GM18499 (cell line): Measurements from ENCODE around the gene TRAPPC12.

Experiments used
- ATAC-seq: cut with Tn5 transposase; IDR thresholded peaks from one replicate; pipeline ENCODE4 v1.9.1; 2021; ENCODE audit warnings: moderate number of reproducible peaks; ENCODE audit not compliant: insufficient read depth, unreplicated experiment

Gene TRAPPC12

GRCh38 chr2:3464401-3465005, 85.0 kb downstream of the TRAPPC12 start:
- ATAC-seq = no peak

- ATAC-seq = no peak
These were observed 85.8 kb downstream of the TRAPPC12 start for GRCh38 chr2:3465328-3465727.

DNA sequence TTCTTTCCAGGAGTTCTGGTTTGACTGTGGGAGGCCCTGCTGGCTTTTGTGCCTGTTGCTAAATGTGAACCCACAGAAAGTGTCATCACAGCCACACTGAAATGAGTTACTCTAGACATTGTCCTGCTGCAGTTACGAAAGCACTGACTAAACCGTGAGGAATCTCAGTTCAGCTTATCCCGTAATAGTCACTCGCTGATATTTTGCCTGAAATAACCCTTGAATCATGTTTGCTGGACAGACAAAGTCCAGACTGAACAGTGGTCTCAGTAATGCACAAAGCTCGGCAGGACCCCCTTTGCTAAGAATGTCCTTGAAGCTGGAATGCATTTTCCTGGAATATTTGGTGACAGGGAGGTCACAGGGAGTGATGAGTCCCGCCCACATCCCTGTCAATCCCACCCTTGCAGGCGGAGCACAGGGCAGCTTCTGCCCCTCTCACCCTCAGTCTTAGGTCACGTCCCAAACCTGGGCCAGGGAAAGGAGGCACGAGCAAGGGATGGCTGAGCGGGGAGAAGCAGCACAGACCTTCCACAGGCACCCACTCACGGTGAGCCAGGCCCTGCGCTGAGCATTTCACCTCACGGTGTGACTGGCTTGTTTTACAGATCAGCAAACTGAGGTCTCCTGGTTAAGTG, 86.5 kb downstream of the TRAPPC12 start:
- ATAC-seq = no peak

DNA sequence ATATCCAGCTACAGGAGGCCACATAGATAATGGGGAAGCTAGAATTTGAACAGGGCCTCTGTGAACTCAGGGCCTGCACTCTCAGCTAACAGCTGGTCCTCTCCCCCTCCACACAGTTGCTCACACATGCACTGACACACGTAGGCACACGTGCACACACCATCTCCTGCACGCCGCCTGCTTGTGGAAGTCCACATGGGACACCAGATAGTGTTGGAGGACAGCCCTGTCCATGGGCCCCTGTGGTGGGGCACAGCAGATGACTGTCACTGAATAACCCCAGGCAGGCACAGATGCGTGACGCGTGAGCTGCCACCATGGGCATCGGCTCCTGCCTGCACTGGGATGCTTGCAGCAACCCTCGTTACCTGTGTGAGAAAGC, 87.0 kb downstream of the TRAPPC12 start:
- ATAC-seq = no peak

DNA sequence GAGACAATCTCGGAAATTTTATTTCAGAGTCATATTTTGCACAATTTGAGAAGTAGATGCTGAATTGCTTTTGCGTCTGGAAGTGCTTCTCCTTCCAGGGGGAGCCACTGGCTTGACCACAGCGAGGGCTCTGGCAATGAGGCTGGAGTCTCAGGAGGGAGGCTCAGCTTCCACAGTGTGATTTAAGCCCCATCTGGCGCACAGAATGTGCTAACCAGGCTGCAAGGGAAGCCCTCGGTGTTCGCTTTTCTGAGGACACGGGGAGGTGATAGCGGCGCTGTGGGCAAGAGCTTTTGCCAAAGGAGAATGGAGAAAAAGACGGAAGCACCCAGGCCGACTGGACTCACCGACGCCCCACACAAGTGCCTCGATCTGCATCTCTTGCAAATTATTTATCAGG, 87.5 kb downstream of the TRAPPC12 start:
- ATAC-seq = no peak

DNA sequence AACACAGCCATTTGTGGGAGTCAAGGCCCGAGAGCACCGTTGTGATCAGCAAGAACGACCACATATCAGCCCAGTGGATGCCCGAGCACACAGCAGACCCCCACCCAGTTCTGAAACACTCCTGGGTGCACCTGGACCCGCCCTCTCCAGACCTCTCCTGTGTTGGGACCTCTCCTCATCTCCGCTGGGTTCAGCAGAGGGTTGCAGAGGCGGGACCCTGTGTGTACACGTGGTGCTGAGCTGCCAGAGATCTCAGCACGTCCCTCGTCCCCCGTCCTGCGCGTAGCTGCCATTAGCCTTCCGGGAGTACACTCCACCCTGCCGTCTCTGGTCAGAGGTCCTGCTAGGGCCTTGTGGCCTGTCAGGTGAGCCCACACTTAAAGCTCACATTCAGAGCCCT, 88.2 kb downstream of the TRAPPC12 start:
- no peak for ATAC-seq

GRCh38 chr2:3468296-3468988, 88.9 kb downstream of the TRAPPC12 start:
- no peak for ATAC-seq

GRCh38 chr2:3469486-3469885, 90.0 kb downstream of the TRAPPC12 start:
- no peak for ATAC-seq

- no peak for ATAC-seq
These were observed 90.7 kb downstream of the TRAPPC12 start for GRCh38 chr2:3470166-3470651.

GRCh38 chr2:3470856-3471737, 91.6 kb downstream of the TRAPPC12 start:
- ATAC-seq = no peak

DNA sequence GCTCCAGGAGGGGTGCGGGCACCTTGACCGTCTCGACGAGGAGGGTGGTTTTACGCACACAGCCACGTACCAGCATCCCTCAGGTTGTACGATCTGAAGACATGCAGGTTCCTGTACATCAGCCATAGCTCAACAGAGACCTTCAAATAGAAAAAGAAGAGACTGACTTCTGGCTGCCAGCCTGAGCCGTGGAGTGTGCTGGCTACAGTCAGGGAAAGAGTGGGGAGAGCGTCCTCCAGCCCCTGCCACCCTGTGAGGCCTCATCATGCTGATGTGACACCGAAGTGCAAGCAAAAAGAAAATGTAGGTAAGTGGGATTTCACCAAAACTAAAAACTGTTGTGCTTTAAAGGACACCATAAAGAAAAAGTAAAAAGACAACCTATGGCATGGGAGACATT, 92.8 kb downstream of the TRAPPC12 start:
- ATAC-seq = no peak

GRCh38 chr2:3472966-3473365, 93.5 kb downstream of the TRAPPC12 start:
- no peak for ATAC-seq

- no peak for ATAC-seq
These were observed 96.3 kb downstream of the TRAPPC12 start for GRCh38 chr2:3475771-3476170.

- ATAC-seq = no peak
These were observed 97.0 kb downstream of the TRAPPC12 start for GRCh38 chr2:3476321-3476984.

DNA sequence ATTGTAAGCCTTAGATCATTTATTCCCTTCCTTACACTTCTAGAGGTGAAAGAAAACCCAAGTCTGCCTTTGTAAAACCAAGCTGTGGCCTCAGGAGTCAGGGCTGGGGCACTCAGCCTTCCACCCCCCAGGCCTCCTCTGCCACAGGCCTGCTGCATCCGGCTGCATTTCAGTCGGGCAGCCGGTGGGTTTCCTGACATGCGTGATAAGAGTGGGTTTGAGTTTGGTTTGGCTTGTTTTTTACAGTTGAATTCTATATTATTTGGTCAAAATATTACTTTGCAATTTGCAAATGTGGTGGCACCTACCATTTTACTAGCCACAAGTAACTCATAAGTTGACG, 97.5 kb downstream of the TRAPPC12 start:
- ATAC-seq = no peak

GRCh38 chr2:3478846-3479385, 99.4 kb downstream of the TRAPPC12 start:
- no peak for ATAC-seq

- no peak for ATAC-seq
These were observed 100.2 kb downstream of the TRAPPC12 start for GRCh38 chr2:3479430-3480320.

DNA sequence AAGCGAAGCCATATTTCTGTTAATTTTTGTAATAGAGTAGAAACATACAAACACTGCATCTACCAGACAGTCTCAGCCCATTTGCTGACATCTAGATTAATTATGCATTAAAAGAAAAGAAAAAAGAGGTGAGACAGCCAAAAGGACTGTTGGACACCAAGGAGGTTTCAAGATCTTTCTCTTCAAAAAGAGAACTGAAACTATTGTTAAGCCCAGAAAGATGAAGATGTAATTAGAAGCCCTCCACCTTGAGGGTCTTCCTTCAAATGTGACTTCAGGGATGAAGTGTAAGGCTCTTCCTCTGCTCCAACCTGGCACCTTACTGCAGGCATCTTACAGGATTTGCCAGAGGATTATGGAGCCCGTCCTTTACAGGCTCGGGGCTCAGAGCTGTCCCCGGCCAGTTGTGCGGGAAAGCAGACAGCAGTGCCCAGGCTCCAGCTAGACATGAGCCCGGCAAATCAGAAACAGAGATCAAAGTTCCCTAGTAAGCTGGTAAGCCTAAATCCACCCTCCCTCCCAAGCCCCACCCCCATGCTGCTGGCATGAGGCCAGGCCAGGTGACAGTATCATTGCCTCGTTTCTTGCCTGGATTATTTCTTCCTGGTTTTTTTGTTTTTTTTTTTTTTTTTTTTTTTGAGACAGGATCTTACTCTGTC, 101.0 kb downstream of the TRAPPC12 start:
- no peak for ATAC-seq

GRCh38 chr2:3481011-3481400, 101.5 kb downstream of the TRAPPC12 start:
- no peak for ATAC-seq
